BJ (cell line): Measurements from ENCODE around the gene ZNF425. TPM values are rescaled to one million over a fixed set of nuclear protein-coding genes. Genes with fewer than 3 reads are reported as not detected.
"Not testable (repeated sequence)": the region's sequence is repeated elsewhere in the genome, so short reads cannot be mapped to it uniquely, and the experiment has no call there.

ENCODE experiments used
- CTCF ChIA-PET: fragments of 350-600 bp; formaldehyde crosslinking; extraction: SDS; loops from one replicate; lab custom pipeline; 2021; ENCODE audit warnings: antibody characterized with exemption, inconsistent platforms; lab: Yijun Ruan, JAX
- POLR2A ChIA-PET: fragments of 300-600 bp; sonication (Branson Sonifier 250); formaldehyde crosslinking; extraction: SDS; loops from one replicate; lab custom pipeline; 2021; ENCODE audit warnings: antibody characterized with exemption; lab: Charles Lee
- DNase-seq: peaks from one replicate; pipeline ENCODE4 v3.0.0-alpha.2; 2011; ENCODE audit warnings: low read depth
- H3K27me3 ChIP-seq: 2 replicates; pipeline ENCODE4 v1.6.0; 2011; ENCODE audit warnings: low read length; ENCODE audit not compliant: control insufficient read depth, insufficient read depth
- H3K36me3 ChIP-seq: 2 replicates; pipeline ENCODE4 v1.5.1; 2011; ENCODE audit warnings: low read length; ENCODE audit not compliant: control insufficient read depth, insufficient read depth
- H3K4me3 ChIP-seq: 2 replicates; pipeline ENCODE4 v1.5.1; 2011; ENCODE audit warnings: low read depth, mild to moderate bottlenecking, control low read depth, low read length
- CTCF ChIP-seq: IDR thresholded peaks from 2 replicates; pipeline ENCODE4 v1.5.1; 2011; ENCODE audit warnings: low read depth, mild to moderate bottlenecking, control low read depth, inconsistent platforms, low read length, moderate library complexity; ENCODE audit not compliant: insufficient read depth
- polyA plus RNA-seq: library from polyadenylated mRNA; depleted of rRNA; stranded (reverse); fragments of >200 nt; gene quantifications from 2 replicates; pipeline ENCODE4 v1.2.3, GENCODE V29; 2011

The ZNF425 gene
- polyA plus RNA-seq, 1 experiment = 2.0 TPM

DNA sequence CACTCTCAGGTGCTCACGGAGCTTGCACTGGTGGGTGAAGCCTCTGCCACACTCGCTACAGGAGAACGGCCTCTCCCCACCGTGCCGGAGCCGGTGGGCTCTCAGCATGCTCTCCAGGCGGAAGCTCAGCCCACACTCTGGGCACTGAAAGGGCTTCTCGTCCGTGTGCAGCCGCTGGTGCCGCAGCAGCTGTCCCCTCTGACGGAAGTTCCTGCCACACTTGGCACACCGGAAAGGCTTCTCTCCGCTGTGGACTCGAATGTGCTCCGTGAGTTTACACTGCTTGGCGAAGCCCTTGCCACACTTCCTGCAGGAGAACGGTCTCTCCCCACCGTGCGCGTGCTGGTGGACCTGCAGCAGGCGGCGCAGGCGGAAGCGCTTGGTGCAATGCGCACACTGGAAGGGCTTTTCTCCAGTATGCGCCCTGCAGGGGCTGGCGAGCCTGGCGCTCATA lies 54.9 kb downstream of the ZNF425 start:
- TF ChIP-seq CTCF = no peak
- Histone ChIP-seq H3K27me3 (no peaks in the 10 kb centered on the region), H3K36me3 (peaks cover 20% of the 10 kb centered on the region), H3K4me3 (no peak overlapping the region)
- CTCF ChIA-PET = interaction anchor here (1.8 kb wide), 1 partner anchor 18 kb away, joined by 5 read pairs; no protein-coding TSS in a partner anchor
- no peak for DNase-seq
- POLR2A ChIA-PET = no interaction called here

DNA sequence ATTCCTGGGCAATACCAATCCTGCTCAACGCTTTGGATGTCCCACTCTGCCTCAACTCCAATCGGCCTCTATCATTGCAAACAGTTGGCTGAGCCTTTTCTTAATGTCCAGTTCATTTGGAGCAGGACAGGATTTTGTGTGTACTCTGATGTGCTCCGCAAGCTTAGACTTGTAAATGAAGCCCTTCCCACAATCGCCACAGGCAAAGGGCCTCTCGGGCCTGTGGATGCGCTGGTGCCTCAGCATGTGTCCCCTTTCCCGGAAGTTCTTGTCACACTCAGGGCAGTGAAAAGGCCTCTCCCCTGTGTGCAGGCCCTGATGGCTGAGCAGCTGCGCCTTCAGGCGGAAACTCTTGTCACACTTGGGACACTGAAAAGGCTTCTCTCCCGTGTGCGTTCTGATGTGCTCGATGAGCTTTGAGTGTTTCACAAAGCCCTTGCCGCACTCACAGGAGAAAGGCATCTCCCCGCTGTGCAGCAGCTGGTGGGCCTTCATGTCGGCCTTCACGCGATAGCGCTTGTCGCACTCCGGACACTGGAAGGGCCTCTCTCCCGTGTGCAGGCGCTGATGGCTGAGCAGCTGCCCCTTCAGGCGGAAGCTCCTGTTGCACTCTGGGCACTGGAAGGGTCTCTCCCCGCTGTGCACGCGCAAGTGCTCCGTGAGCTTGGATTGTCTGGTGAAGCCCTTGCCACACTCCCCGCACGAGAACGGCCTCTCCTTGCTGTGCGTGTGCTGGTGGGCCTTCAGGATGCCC lies 55.6 kb downstream of the ZNF425 start:
- DNase-seq = no peak
- no peak for TF ChIP-seq CTCF
- ChIA-PET CTCF (interaction anchor here (1.8 kb wide), 1 partner anchor 19 kb away, joined by 5 read pairs; no protein-coding TSS in a partner anchor), POLR2A (no interaction called here)
- no peak overlapping the region for H3K4me3 ChIP-seq
- peaks cover 20% of the 10 kb centered on the region for H3K36me3 ChIP-seq
- no peaks in the 10 kb centered on the region for H3K27me3 ChIP-seq

- Histone ChIP-seq H3K4me3 (no peak overlapping the region), H3K27me3 (no peaks in the 10 kb centered on the region), H3K36me3 (peaks cover 18% of the 10 kb centered on the region)
- TF ChIP-seq CTCF = no peak
- no peak for DNase-seq
- CTCF ChIA-PET = no interaction called here
- POLR2A ChIA-PET = no interaction called here
Measured at GRCh38 chr7:149067869-149068268, 58.3 kb downstream of the ZNF425 start.

- ChIA-PET POLR2A (no interaction called here), CTCF (no interaction called here)
- no peaks in the 10 kb centered on the region for H3K36me3 ChIP-seq
- no peak overlapping the region for H3K4me3 ChIP-seq
- H3K27me3 ChIP-seq = no peaks in the 10 kb centered on the region
- no peak for DNase-seq
- TF ChIP-seq CTCF = no peak
Measured at GRCh38 chr7:149063476-149063875, 62.6 kb downstream of the ZNF425 start.

GRCh38 chr7:149062217-149062899 lies 63.8 kb downstream of the ZNF425 start:
- H3K36me3 ChIP-seq, H3K27me3 ChIP-seq, H3K4me3 ChIP-seq, DNase-seq, CTCF ChIA-PET, POLR2A ChIA-PET: not testable (repeated sequence)
